Measurements from ENCODE around the gene UST.

GRCh38 chr6:148873154-148873553 is 126.3 kb downstream of the UST start:
- no peak for TF ChIP-seq ELF4 (CRISPR knock-in tag; IDR thresholded peaks at IDR 0.05; ENCODE audit: low read depth)
- no peak for TF ChIP-seq CTCF (IDR thresholded peaks at IDR 0.05)
- TF ChIP-seq ZSCAN18 (CRISPR knock-in tag; IDR thresholded peaks at IDR 0.05) = no peak
- TF ChIP-seq CREB1 (CRISPR knock-in tag; IDR thresholded peaks at IDR 0.05) = no peak
- TF ChIP-seq CBFB (CRISPR knock-in tag; IDR thresholded peaks at IDR 0.05; ENCODE audit: low read depth) = no peak
- no peak for TF ChIP-seq USF1 (CRISPR knock-in tag; IDR thresholded peaks at IDR 0.05)
- no peak for TF ChIP-seq NFATC4 (CRISPR knock-in tag; IDR thresholded peaks at IDR 0.05)
- no peak for TF ChIP-seq NFE2L1 (CRISPR knock-in tag; IDR thresholded peaks at IDR 0.05)
- no peak for TF ChIP-seq MYBL2 (CRISPR knock-in tag; IDR thresholded peaks at IDR 0.05)
- no peak for TF ChIP-seq MAX (CRISPR knock-in tag; IDR thresholded peaks at IDR 0.05)

Data from WTC11 (cell line).